ENCODE results near the gene SGCG.

- TF ChIP-seq CTCF (IDR thresholded peaks at IDR 0.05 in 2 of 3, conservative IDR thresholded peaks at IDR 0.05 in 1 of 3; ENCODE audit: borderline replicate concordance in 1 of 3, insufficient read depth in 1 of 3, low read depth in 2 of 3, low read length in 2 of 3), result no peak
- no peak for TF ChIP-seq SIN3A (IDR thresholded peaks at IDR 0.05; ENCODE audit: low read depth)
Measured at GRCh38 chr13:23354520-23354919, 173.7 kb downstream of the SGCG start.

All from HCT116 (cell line).